IPS-20b (cell line): ENCODE results near the gene ELAVL2.

Experiments
- H3K27ac ChIP-seq: one replicate; pipeline ENCODE4 v1.5.1; 2013; ENCODE audit warnings: low read length
- H3K27me3 ChIP-seq: 2 replicates; pipeline ENCODE4 v1.6.1; 2013; ENCODE audit warnings: mild to moderate bottlenecking, low read length, inconsistent platforms; ENCODE audit not compliant: insufficient read depth
- H3K36me3 ChIP-seq: 2 replicates; pipeline ENCODE4 v1.6.1; 2013; ENCODE audit warnings: low read depth, mild to moderate bottlenecking, inconsistent platforms, low read length, moderate library complexity; ENCODE audit not compliant: insufficient read depth
- H3K4me1 ChIP-seq: 2 replicates; pipeline ENCODE4 v1.6.1; 2013; ENCODE audit warnings: mild to moderate bottlenecking, control low read depth, inconsistent platforms, low read length, moderate library complexity; ENCODE audit not compliant: insufficient read depth
- H3K4me3 ChIP-seq: 2 replicates; pipeline ENCODE4 v1.5.1; 2013; ENCODE audit warnings: mild to moderate bottlenecking, low read length, inconsistent platforms
- H3K9ac ChIP-seq: 2 replicates; pipeline ENCODE4 v1.6.1; 2013; ENCODE audit warnings: low read depth, mild to moderate bottlenecking, inconsistent platforms, low read length, moderate library complexity
- H3K9me3 ChIP-seq: 2 replicates; pipeline ENCODE4 v1.6.1; 2013; ENCODE audit warnings: mild to moderate bottlenecking, low read depth, low read length, inconsistent platforms; ENCODE audit not compliant: insufficient read depth

ELAVL2 gene

DNA sequence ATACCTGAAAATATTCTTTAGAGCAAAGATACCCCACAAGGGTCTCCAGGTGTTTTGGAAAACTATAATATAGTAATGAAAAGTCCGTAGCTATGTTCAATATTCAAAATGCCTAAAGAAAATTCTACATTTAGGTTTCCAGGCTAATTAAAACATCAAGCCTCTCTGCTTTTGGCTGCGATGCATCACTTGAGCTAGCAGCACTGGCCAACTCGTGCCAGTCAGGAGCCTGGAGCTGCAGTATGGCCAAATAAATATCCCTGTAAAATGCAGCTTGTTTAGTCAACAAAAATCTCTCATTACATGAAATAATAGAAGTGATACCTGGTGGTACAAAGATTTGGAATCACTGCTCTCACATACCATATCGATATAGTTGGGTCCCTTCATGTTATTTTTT is 181.1 kb downstream of the ELAVL2 start:
- Histone ChIP-seq H3K36me3 (peaks cover 56% of the 10 kb centered on the region; the same call in 1 of the 2 replicates), H3K4me3 (no peak overlapping the region), H3K27me3 (no peaks in the 10 kb centered on the region), H3K4me1 (no peaks in the 10 kb centered on the region), H3K9me3 (no peaks in the 10 kb centered on the region), H3K27ac (no peak overlapping the region), H3K9ac (no peak overlapping the region)

DNA sequence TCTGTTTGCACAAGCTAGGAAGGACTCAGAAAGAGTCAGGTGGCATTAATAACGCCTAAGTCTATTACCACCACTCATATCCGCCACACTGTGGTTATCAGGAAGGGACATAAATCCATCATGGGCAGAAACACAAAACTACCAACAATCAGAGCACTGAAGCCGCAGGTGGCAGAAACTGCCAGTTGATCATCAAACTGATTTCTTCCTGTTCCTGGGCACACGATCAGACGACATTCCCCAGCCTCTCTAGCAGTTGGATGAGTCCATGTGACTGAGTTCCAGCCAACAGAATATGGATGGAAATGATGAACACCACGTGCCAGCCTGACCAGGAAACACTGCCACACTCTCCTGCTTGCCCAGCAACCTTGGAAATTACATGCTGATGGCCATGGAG is 181.7 kb downstream of the ELAVL2 start:
- no peaks in the 10 kb centered on the region for H3K4me1 ChIP-seq
- peaks cover 53% of the 10 kb centered on the region; the same call in 1 of the 2 replicates for H3K36me3 ChIP-seq
- H3K9ac ChIP-seq: no peak overlapping the region
- no peak overlapping the region for H3K4me3 ChIP-seq
- no peak overlapping the region for H3K27ac ChIP-seq
- H3K27me3 ChIP-seq: no peaks in the 10 kb centered on the region
- H3K9me3 ChIP-seq: no peaks in the 10 kb centered on the region

DNA sequence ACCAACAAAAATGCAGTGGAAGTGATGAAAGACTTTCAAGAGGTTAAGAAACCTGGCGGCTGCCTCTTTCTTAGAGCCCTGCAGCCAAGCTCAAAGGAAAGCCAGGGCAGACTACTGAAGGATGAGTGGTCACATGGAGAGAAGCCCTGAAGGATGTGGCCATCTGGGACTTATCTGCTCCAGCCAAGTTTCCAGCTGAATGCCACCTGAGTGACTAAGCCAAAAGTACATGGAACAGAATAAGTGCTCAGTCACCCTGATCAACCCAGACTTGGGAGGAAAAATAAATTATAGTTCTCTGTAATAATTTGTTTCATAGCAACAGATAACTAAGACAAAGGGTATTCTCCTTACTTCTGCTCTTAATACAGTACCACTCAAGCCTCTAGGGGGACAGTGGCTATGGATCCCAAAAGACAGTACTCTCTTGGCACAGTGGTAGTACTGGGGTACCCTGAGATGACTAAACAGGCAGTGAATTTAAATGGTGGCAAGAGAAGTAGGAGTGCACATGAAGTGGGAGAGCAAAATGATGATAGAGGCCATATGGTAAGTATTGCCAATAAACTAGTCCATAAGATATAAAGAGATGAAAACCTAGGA is 182.3 kb downstream of the ELAVL2 start:
- H3K4me1 ChIP-seq: no peaks in the 10 kb centered on the region

More for the DNA sequence above, 182.3 kb downstream of the ELAVL2 start:
- Histone ChIP-seq H3K9me3 (no peaks in the 10 kb centered on the region), H3K36me3 (peaks cover 52% of the 10 kb centered on the region; the same call in 1 of the 2 replicates), H3K4me3 (no peak overlapping the region), H3K9ac (no peak overlapping the region), H3K27me3 (no peaks in the 10 kb centered on the region), H3K27ac (no peak overlapping the region)
